OCI-M1 (cell line): ENCODE data around the gene ADAMTS7.
A peak's percentile ranks its signal among the peaks of the same experiment; 100 is the strongest.
"Not testable (repeated sequence)": the region's sequence is repeated elsewhere in the genome, so short reads cannot be mapped to it uniquely, and the experiment has no call there.

Experiments used
- DNase-seq: peaks from one replicate; lab custom pipeline; 2025; lab: John Stamatoyannopoulos, UW

The ADAMTS7 gene

DNA sequence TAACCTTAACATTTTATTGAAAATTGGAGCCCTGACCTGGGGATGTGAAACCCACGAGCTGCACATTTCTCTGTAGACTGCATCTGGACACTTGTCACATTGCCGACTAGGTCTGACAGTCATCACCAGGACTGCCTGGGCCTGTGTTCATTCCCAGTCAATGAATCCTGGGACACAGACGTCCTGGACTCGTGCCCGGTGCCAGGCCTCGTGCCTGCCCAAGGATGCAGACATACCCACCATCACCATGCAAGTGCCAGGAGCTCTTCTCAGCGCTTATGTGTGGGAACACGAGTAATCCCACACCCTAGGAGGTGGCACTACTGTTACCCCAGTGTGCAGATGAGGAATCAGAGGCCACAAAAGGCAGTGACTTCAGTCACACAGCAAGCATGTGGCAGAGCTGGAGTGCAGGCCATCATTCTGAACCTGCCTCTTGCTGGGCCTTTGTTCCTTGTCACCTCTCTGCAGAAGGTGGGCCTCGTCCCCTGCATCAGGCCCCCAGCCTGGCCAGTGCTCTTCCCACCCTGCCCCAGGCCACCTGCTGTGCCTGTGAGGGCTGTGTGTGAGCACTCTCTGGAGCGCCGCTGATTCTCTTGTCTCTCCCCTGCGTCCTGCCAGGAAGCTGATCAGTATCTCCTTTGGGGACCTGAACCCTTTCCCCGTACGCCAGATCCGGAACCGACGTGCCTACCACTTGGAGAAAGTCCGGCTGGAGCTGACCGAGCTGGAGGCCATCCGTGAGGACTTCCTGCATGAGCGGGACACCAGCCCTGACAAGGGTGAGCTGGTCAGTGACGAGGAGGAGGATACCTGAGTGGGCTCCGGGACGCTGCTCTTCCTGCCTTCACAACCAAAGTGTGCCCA is 58.5 kb downstream of the ADAMTS7 start:
- no peak for DNase-seq

- DNase-seq = no peak
These were observed 59.7 kb downstream of the ADAMTS7 start for GRCh38 chr15:78751602-78751979.

DNA sequence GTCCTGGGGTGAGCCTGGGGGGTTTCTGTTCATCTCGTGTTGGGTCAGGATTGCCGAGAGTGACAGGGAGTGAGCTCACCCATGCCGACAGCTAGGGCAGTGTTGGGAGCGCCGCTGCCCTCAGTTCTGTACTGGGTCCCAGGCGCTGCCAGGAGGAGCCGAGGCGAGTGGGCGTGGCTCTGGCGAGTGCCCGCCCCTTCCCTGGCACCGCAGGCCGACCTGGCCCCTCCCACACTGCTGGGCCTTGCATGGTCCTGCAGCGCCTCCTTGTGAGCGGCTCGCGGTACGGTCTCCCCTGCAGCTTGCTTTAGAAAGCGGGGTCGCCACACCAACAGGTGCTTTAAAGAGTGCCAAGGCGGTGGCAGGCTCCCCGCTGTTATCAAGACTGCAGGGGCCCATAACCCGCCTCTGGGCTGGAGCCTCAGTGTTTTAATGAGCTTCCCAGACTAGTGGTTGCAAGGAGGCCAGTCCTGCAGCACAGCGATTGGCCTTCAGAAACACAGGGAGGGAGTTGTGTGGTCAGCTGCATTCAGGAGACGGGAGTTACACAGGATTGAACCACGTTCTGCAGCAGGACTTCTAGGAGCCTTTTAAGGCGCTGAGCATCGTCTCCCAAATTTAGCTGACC is 60.2 kb downstream of the ADAMTS7 start:
- DNase-seq = peak; percentile 91

DNA sequence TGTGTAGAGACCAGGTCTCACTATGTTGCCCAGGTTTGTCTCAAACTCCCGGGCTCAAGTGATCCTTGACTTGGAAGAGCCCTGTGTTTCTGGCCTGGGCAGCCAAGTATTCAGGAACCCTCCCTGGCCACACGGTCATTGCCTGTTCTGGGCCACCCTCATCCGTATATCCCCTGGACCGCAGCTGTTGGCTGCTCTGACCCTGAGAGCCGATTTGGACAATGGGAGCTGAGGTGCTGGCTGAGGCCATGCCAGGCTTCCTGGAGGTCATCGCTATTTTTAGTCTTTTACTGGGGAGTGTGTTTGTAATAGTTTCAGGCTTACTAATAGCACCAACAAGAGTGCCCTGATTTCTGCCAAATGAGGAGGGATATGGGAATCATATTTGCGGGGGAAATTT is 60.7 kb downstream of the ADAMTS7 start:
- DNase-seq = no peak

DNA sequence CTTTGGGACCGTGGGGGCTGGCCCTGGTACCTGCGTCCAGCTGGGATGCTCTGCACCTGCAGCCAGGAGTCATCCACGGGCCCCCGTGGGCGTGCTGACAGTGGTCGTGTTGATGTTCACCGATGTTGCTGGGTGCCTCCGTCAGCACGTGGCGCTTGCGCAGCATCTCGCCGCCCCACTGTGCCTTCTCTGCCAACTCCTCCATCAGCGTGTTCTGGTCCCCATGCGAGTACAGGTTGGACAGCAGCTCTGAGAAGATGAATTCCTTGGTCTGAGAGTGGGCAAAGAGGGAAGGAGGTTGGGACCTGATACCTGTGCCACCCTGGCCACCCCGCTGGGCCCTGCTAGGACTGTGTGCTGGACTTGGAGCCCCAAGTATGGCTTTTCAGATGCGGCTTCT is 61.4 kb downstream of the ADAMTS7 start:
- DNase-seq = no peak

GRCh38 chr15:78747877-78748276 is 63.4 kb downstream of the ADAMTS7 start:
- not testable (repeated sequence) for DNase-seq

DNA sequence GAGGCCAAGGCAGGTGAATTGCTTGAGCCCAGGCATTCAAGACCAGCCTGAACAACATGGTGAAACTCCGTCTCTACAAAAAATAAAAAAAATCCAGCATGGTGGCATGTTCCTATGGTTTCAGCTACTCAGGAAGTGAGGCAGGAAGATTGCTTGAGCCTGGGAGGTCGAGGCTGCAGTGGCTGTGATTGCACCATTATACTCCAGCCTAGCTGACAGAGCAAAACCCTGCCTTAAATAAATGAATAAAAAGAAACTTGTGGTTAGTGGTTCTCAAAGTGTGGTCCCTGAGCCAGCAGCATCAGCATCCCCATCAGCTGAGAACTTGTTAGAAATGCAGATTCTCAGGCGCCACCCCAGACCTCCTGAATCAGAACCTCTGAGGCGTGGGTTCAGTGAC is 69.6 kb downstream of the ADAMTS7 start:
- DNase-seq = not testable (repeated sequence)

- DNase-seq = no peak
These were observed 70.4 kb downstream of the ADAMTS7 start for GRCh38 chr15:78740904-78741274.

DNA sequence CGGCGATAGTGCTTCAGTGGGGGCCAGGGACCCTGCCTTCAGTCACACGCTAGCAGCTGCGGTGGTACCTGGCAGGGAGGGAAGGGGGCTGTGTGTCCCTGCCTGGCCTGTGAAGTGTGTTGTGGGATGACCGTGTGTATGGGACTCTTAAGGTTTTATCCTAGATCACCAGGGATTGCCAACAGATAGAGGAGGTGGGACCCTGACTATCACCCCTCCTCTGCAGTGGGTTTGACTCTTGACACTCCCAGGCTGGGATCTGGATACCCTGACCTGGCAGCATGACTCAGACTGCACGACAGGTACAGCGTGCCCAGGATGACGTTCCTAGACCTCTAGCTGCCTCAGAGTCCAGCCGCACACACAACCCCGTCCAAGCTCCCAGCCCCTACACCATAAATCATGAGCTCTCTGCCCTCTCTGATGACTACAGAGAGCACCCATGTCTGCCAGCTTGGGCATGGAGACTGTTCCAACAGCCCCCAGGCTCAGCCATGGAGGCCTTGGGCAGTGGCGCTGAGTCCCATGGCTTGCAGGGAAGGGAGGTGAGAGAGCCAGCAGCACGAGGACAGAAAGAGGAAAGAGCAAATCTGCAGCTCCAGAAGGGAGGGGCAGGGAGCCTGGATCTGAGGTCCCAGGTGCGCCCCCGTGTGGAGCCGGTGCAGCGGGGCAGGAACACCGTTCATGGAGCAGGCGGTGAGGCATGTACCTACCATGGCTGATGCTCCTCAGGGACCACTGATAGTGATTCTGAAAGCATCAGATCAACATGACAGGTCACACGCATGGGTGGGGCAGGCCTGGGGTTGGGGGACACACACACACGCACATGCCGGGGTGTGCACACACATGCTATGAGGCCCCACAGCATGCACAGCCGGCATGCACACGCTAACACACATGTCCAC is 71.0 kb downstream of the ADAMTS7 start:
- DNase-seq = peak; percentile 88

DNA sequence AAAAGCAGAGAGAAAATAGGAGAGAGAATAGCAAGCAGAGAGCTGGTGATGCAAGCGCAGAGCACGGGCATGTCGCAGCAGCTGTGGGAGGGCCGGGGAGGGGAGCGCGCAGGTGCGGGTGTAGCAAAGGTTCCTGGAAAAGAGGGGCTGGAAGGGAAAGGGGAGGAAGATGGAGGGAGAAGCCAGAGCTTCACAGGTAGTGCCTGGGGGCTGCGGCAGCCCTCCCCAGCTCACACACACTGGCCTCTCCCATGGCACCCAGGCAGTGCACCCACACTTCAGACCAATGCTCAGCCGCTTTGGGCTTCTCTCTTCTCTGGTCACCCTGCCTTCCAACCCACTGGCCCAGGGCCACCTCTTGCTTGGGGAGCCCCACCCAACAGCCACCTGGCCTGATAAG is 72.1 kb downstream of the ADAMTS7 start:
- no peak for DNase-seq

- DNase-seq = peak; percentile 71
These were observed 73.2 kb downstream of the ADAMTS7 start for GRCh38 chr15:78737931-78738558.

DNA sequence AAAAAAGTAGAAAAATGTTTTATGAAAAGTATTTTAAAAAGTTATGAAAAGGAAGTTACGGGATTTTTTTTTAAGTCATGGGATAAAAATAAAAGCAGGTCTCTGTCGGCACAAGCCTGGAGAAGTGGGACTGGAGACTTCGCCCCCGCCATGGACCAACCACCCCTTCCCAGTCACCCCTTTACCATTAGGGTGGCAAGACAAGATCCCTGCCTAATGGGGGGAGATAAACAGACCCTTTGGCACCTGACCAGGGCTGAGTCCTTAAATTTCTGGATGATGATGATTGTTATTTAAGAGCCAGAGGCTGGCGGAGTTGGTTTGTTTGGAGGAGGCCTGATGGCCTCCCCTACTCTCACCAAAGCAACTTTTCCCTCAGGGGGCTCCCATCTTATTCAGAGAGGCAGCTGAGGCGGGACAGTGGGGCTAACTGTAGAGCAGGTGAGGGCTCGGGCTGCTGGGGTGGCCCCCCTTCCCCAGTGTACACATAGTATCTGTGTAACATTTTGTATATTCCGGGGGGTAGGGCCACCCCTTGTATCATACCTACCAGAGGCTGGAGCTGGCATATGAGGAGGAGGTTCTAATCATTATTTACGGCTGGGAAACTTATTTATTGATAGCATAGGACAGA is 74.0 kb downstream of the ADAMTS7 start:
- no peak for DNase-seq

DNA sequence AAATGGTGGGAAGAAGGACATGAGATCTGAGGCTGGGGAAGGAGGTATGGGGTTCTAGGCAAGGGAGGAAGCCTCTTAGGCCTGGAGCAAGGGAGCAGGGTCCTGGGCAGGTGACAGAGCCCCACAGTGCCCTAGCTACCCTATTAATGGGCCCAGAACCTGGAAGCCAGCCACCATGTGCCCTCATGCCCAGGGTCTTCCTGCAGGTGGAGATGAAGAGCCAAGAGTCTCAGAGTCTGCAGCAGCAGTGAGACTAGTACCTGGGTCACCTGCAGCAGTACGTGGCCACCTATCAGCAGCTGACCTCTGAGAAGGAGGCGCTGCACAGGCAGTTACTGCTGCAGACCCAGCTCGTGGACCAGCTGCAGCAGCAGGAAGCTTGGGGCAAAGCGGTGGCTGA is 75.0 kb downstream of the ADAMTS7 start:
- DNase-seq = not testable (repeated sequence)

GRCh38 chr15:78734451-78735064 is 76.7 kb downstream of the ADAMTS7 start:
- DNase-seq = no peak

- no peak for DNase-seq
These were observed 78.6 kb downstream of the ADAMTS7 start for GRCh38 chr15:78732634-78733033.

DNA sequence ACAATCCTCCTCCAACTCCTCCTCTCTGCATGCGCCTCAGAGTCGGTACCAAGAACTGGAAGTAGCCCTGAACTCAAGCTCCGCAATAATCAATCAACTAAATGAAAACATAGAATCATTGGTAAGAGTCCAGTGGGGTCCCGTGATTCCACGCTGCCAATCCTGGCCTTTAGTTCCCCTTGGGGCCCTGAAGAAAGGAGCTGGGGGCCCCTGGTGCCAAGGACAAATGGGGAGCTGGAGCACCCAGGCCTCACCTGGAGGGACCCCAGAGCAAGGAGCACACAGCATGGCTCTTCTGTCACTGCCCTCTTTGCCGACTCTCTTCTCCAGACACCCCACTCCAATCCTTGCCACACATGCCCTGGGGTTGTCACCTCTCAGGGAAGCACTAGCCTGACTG is 80.3 kb downstream of the ADAMTS7 start:
- no peak for DNase-seq

GRCh38 chr15:78728427-78728826 is 82.8 kb downstream of the ADAMTS7 start:
- not testable (repeated sequence) for DNase-seq

GRCh38 chr15:78727561-78727960 is 83.7 kb downstream of the ADAMTS7 start:
- no peak for DNase-seq

DNA sequence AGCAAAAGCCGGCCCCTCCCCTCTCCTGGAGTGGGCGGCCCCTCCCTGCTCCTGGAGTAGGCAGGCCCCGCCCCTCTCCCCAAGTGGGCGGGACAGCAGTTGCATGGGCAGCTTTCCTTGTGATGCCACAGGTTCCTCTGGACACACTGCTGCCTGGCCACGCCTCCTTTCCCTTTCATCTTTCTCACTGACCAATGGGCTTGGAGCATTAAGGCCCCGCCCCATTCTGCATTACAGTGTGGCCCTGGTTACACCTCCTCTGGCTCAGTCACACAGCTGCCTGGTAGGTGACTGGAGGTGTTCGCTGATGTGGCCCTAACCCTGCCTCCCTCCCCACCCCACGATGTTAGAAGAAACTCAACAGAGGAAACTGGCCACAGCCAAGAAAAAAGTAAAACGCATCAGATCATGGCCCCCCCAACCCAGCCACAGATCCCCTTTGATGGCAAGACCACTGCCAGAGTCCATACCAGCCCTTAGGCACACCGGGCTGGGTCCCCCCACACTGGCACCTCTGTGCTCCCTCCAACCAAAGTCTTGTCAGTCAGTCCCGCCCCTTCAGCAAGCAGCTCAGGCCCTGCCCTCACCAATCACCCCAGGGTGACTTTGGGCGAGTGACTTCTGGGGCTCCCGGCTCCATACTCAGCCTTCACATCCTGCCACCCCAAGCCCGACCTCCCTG is 84.3 kb downstream of the ADAMTS7 start:
- DNase-seq = peak; percentile 78

DNA sequence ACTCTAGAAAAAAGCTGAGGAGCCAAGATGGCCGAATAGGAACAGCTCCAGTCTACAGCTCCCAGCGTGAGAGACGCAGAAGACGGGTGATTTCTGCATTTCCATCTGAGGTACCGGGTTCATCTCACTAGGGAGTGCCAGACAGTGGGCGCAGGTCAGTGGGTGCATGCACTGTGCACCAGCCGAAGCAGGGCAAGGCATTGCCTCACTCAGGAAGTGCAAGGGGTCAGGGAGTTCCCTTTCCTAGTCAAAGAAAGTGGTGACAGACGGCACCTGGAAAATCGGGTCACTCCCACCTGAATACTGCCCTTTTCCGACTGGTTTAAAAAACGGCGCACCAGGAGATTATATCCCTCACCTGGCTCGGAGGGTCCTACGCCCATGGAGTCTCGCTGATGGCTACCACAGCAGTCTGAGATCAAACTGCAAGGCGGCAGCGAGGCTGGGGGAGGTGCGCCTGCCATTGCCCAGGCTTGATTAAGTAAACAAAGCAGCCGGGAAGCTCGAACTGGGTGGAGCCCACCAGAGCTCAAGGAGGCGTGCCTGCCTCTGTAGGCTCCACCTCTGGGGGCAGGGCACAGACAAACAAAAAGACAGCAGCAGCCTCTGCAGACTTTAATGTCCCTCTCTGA is 91.3 kb downstream of the ADAMTS7 start:
- peak; percentile 60 for DNase-seq
